ENCODE measurements around the gene ANAPC5.

GRCh38 chr12:121378736-121379135 is 26.5 kb upstream of the ANAPC5 start:
- TF ChIP-seq CTCF (IDR thresholded peaks at IDR 0.05) (no peak), ZFX (IDR thresholded peaks at IDR 0.05; ENCODE audit: borderline replicate concordance) (no peak)
